Fibroblast of lung (primary cell): ENCODE results near the gene OSBPL9. TPM values are rescaled to one million over a fixed set of nuclear protein-coding genes. Genes with fewer than 3 reads are reported as not detected.

Source experiments
- DNase-seq, 2 donors: peaks; one replicate each; pipeline versions ENCODE4 v3.0.0 to v3.0.0-alpha.2; 2010; ENCODE audit warnings: low read depth in 2 of 2
- H2AFZ ChIP-seq: 2 replicates; pipeline ENCODE4 v1.5.1; 2012; ENCODE audit warnings: low read length, control low read depth, inconsistent platforms
- H3K27ac ChIP-seq: 2 replicates; pipeline ENCODE4 v1.5.1; 2011; ENCODE audit warnings: low read length, control low read depth; ENCODE audit not compliant: insufficient read depth
- H3K27me3 ChIP-seq: 2 replicates; pipeline ENCODE4 v1.5.1; 2011; ENCODE audit warnings: mild to moderate bottlenecking, low read length; ENCODE audit not compliant: control insufficient read depth, insufficient read depth
- H3K36me3 ChIP-seq: 2 replicates; pipeline ENCODE4 v1.5.1; 2011; ENCODE audit warnings: low read length; ENCODE audit not compliant: control insufficient read depth, insufficient read depth
- H3K4me1 ChIP-seq: 2 replicates; pipeline ENCODE4 v1.5.1; 2011; ENCODE audit warnings: low read length; ENCODE audit not compliant: control insufficient read depth, insufficient read depth; ENCODE audit errors: extremely low read depth
- H3K4me2 ChIP-seq: 2 replicates; pipeline ENCODE4 v1.5.1; 2011; ENCODE audit warnings: low read length, control low read depth; ENCODE audit not compliant: insufficient read depth; ENCODE audit errors: extremely low read depth
- H3K4me3 ChIP-seq, 4 experiments: fragments of 200-600 bp in 1 of 4; sonication (generic) in 1 of 4; replicated peaks in 1 of 4; 2 replicates each; pipeline ENCODE4 v1.5.1; 2011 to 2016; ENCODE audit warnings: low read length in 4 of 4, low read depth in 3 of 4, mild to moderate bottlenecking in 3 of 4, control low read depth in 2 of 4, inconsistent platforms in 1 of 4, mixed read lengths in 1 of 4; ENCODE audit not compliant: insufficient read depth in 1 of 4; ENCODE audit errors: control extremely low read depth in 1 of 4
- H3K79me2 ChIP-seq: 2 replicates; pipeline ENCODE4 v1.5.1; 2012; ENCODE audit warnings: mild to moderate bottlenecking, low read length, inconsistent platforms; ENCODE audit not compliant: control insufficient read depth, insufficient read depth
- H3K9ac ChIP-seq: 2 replicates; pipeline ENCODE4 v1.5.1; 2011; ENCODE audit warnings: mild to moderate bottlenecking, low read length, control low read depth; ENCODE audit not compliant: insufficient read depth
- H3K9me3 ChIP-seq: 2 replicates; pipeline ENCODE4 v1.5.1; 2012; ENCODE audit warnings: low read depth, low read length; ENCODE audit not compliant: control insufficient read depth, insufficient read depth
- H4K20me1 ChIP-seq: 2 replicates; pipeline ENCODE4 v1.5.1; 2011; ENCODE audit warnings: low read length; ENCODE audit not compliant: control insufficient read depth, insufficient read depth; ENCODE audit errors: extremely low read depth
- CTCF ChIP-seq, 2 donors: IDR thresholded peaks in 1 of 2; conservative IDR thresholded peaks in 1 of 2; 1 replicate in 1 of 2; 2 replicates in 1 of 2; pipeline ENCODE4 v1.5.1; 2011 to 2012; ENCODE audit warnings: low read length in 2 of 2, control low read depth in 1 of 2, inconsistent platforms in 1 of 2, low read depth in 1 of 2, mild to moderate bottlenecking in 1 of 2
- EZH2 ChIP-seq: IDR thresholded peaks from 2 replicates; pipeline ENCODE4 v1.5.1; 2012; ENCODE audit warnings: low read length, control low read depth, mild to moderate bottlenecking; ENCODE audit errors: missing control alignments
- polyA plus RNA-seq, 2 donors: library from polyadenylated mRNA; depleted of rRNA in 1 of 2; stranded (reverse) in 1 of 2; unstranded in 1 of 2; fragments of >200 nt; gene quantifications; 2 replicates each; pipeline ENCODE4 v1.2.1, GENCODE V29; 2011 to 2012; ENCODE audit warnings: missing spikeins in 1 of 2
- total RNA-seq: library from RNA; depleted of rRNA; stranded (reverse); fragments of >200 nt; gene quantifications from 2 replicates; pipeline ENCODE4 v1.2.1, GENCODE V29; 2014

OSBPL9 gene
- total and polyA plus RNA-seq, 2 donors (not counting 1 experiment from before 2014, with no cell fraction given) = 62.5 to 90.7 TPM

DNA sequence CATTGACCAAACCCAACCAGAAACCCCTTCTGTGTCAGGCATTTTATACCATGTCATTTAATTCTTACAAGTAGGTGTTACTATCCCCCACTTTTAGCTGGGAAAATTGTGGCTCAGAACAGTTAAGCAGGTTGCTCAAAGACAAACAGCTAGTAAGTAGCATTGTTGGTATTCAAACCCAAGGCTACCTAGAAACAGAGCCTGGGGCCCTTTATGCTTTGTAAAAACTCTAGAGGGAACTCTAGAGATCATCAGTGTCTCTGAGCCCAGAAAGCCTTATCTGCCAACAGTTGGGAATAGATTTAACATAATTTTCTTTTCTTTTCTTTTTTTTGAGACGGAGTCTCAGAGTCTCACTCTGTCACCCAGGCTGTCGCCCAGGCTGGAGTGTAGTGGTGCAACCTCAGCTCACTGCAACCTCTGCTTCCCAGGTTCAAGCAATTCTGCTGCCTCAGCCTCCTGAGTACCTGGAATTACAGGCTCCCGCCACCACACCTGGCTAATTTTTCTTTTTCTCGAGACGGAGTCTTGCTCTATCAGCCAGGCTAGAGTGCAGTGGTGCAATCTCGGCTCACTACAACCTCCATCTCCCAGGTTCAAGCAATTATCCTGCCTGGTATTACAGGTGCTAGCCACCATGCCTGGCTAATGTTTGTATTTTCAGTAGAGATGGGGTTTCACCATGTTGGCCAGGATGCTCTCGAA, 48.5 kb upstream of the OSBPL9 start:
- Histone ChIP-seq H3K27ac (no peak overlapping the region), H3K79me2 (no peaks in the 10 kb centered on the region), H3K9me3 (no peaks in the 10 kb centered on the region), H4K20me1 (no peaks in the 10 kb centered on the region), H3K4me1 (peaks cover 5% of the 10 kb centered on the region), H3K4me2 (no peak overlapping the region), H3K9ac (no peak overlapping the region), H2AFZ (no peak overlapping the region), H3K36me3 (no peaks in the 10 kb centered on the region), H3K4me3 (no peak overlapping the region), H3K27me3 (no peaks in the 10 kb centered on the region)
- TF ChIP-seq CTCF (conservative IDR thresholded peaks at IDR 0.05 in 1 of 2, IDR thresholded peaks at IDR 0.05 in 1 of 2; ENCODE audit: low read depth in 1 of 2, low read length in 2 of 2) = no peak
- TF ChIP-seq EZH2 = no peak
- no peak for DNase-seq

GRCh38 chr1:51569284-51570062, 47.4 kb upstream of the OSBPL9 start:
- Histone ChIP-seq H3K9ac (no peak overlapping the region), H3K79me2 (no peaks in the 10 kb centered on the region), H4K20me1 (no peaks in the 10 kb centered on the region), H3K4me1 (peaks cover 5% of the 10 kb centered on the region), H3K9me3 (no peaks in the 10 kb centered on the region), H3K27ac (no peak overlapping the region), H3K4me3 (no peak overlapping the region), H3K27me3 (no peaks in the 10 kb centered on the region), H3K4me2 (no peak overlapping the region), H3K36me3 (no peaks in the 10 kb centered on the region), H2AFZ (no peak overlapping the region)
- peak; percentile 32 to 90 for DNase-seq
- TF ChIP-seq EZH2 = no peak
- peak; percentile 14 to 15 for TF ChIP-seq CTCF (conservative IDR thresholded peaks at IDR 0.05 in 1 of 2, IDR thresholded peaks at IDR 0.05 in 1 of 2; ENCODE audit: low read depth in 1 of 2, low read length in 2 of 2)

GRCh38 chr1:51570063-51570710, 46.7 kb upstream of the OSBPL9 start:
- TF ChIP-seq CTCF (conservative IDR thresholded peaks at IDR 0.05 in 1 of 2, IDR thresholded peaks at IDR 0.05 in 1 of 2; ENCODE audit: low read depth in 1 of 2, low read length in 2 of 2) (no peak), EZH2 (no peak)
- Histone ChIP-seq H4K20me1 (no peaks in the 10 kb centered on the region), H3K79me2 (no peaks in the 10 kb centered on the region), H3K9me3 (no peaks in the 10 kb centered on the region), H3K4me3 (no peak overlapping the region), H3K9ac (no peak overlapping the region), H2AFZ (no peak overlapping the region), H3K27me3 (no peaks in the 10 kb centered on the region), H3K4me2 (no peak overlapping the region), H3K27ac (no peak overlapping the region), H3K36me3 (no peaks in the 10 kb centered on the region), H3K4me1 (peaks cover 5% of the 10 kb centered on the region)
- DNase-seq = no peak
